GM18511 (cell line): ENCODE results near the gene C14orf132.

Experiments used
- ATAC-seq: cut with Tn5 transposase; IDR thresholded peaks from one replicate; pipeline ENCODE4 v1.9.1; 2021; ENCODE audit warnings: mild to moderate bottlenecking, moderate library complexity; ENCODE audit not compliant: unreplicated experiment

The C14orf132 gene

DNA sequence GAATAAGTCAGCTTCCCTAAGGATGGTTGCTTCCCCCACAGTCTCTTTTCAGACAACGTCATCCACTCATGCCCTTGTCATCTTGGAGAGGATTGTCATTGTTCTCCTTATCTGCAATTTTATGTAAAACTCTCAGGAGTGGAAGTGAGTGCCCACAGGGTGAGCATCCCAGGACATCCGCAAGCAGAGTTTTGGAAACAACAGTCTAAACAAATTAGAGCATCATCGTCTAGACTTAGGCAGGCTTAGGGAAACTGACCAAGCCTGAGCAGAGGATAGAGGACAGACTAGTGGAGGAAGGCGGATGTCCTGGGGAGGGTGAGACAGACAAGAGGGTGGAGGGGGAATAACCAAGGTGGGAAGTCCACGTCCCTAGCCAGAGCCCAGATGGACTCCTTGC is 101.8 kb downstream of the C14orf132 start:
- ATAC-seq, result no peak
